ENCODE data around the gene NKX6-2.

Gene NKX6-2

GRCh38 chr10:132777441-132777840, 8.5 kb downstream of the NKX6-2 start:
- no peak for TF ChIP-seq EZH2phosphoT487 (IDR thresholded peaks at IDR 0.05; ENCODE audit: borderline replicate concordance, low read length)
- H3K4me2 ChIP-seq (ENCODE audit: low read length): no peak overlapping the region
- no peaks in the 10 kb centered on the region; the same call in 1 of the 2 replicates for H3F3A ChIP-seq (ENCODE audit: control insufficient read depth, insufficient read depth)
- no peaks in the 10 kb centered on the region for H3K79me2 ChIP-seq (ENCODE audit: control insufficient read depth, low read length)
- no peaks in the 10 kb centered on the region for H4K20me1 ChIP-seq (ENCODE audit: control insufficient read depth, insufficient read depth, low read depth, low read length)
- no peaks in the 10 kb centered on the region for H3K9me2 ChIP-seq (replicated peaks; ENCODE audit: control insufficient read depth, low read length)
- peaks cover 20% of the 10 kb centered on the region; the same call in 1 of the 2 replicates for H3K9me3 ChIP-seq (ENCODE audit: control insufficient read depth, insufficient read depth, low read length)
- H3K27ac ChIP-seq (ENCODE audit: low read depth, low read length): no peak overlapping the region
- H3K27me3 ChIP-seq (ENCODE audit: control insufficient read depth, low read length): no peaks in the 10 kb centered on the region
- H3K4me3 ChIP-seq (ENCODE audit: low read length): no peak overlapping the region
- H3K4me1 ChIP-seq (ENCODE audit: control insufficient read depth, low read length): no peaks in the 10 kb centered on the region
- no peaks in the 10 kb centered on the region for H3K36me3 ChIP-seq (ENCODE audit: control insufficient read depth, low read length)

DNA sequence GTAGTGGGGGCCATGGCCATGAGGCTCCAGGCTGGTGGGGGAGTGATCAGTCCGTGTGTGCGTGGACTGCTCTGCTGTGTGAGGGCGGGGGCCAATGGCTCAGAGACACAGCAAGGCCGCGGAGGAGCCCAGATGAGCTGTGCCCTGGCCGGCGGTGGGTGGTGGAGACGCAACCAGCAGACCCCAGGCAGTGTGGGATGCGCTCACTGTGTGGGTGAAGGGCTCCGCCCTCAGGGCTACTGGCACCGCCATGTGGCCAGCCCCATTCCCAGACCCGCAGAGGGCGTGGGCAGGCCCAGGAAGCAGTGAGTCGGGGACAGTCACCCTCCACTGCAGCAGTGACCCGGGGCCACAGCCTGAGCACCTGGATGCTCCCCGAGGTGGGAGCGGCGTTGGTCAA, 9.1 kb downstream of the NKX6-2 start:
- H4K20me1 ChIP-seq (ENCODE audit: control insufficient read depth, insufficient read depth, low read depth, low read length): no peaks in the 10 kb centered on the region
- no peaks in the 10 kb centered on the region; the same call in 1 of the 2 replicates for H3F3A ChIP-seq (ENCODE audit: control insufficient read depth, insufficient read depth)
- no peak overlapping the region for H3K27ac ChIP-seq (ENCODE audit: low read depth, low read length)
- no peaks in the 10 kb centered on the region for H3K27me3 ChIP-seq (ENCODE audit: control insufficient read depth, low read length)
- no peaks in the 10 kb centered on the region for H3K9me2 ChIP-seq (replicated peaks; ENCODE audit: control insufficient read depth, low read length)
- no peak overlapping the region for H3K4me3 ChIP-seq (ENCODE audit: low read length)
- TF ChIP-seq CTCF (IDR thresholded peaks at IDR 0.05; ENCODE audit: low read depth, low read length, poor library complexity, severe bottlenecking): no peak
- no peak for TF ChIP-seq EZH2phosphoT487 (IDR thresholded peaks at IDR 0.05; ENCODE audit: borderline replicate concordance, low read length)
- peaks cover 20% of the 10 kb centered on the region; the same call in 1 of the 2 replicates for H3K9me3 ChIP-seq (ENCODE audit: control insufficient read depth, insufficient read depth, low read length)
- H3K79me2 ChIP-seq (ENCODE audit: control insufficient read depth, low read length): no peaks in the 10 kb centered on the region
- no peaks in the 10 kb centered on the region for H3K36me3 ChIP-seq (ENCODE audit: control insufficient read depth, low read length)
- H3K4me1 ChIP-seq (ENCODE audit: control insufficient read depth, low read length): no peaks in the 10 kb centered on the region
- no peak overlapping the region for H3K4me2 ChIP-seq (ENCODE audit: low read length)

- Histone ChIP-seq H3K4me3 (ENCODE audit: low read length) (no peak overlapping the region), H3K27ac (ENCODE audit: low read depth, low read length) (no peak overlapping the region), H4K20me1 (ENCODE audit: control insufficient read depth, insufficient read depth, low read depth, low read length) (no peaks in the 10 kb centered on the region), H3K9me2 (replicated peaks; ENCODE audit: control insufficient read depth, low read length) (no peaks in the 10 kb centered on the region), H3K4me2 (ENCODE audit: low read length) (no peak overlapping the region), H3K79me2 (ENCODE audit: control insufficient read depth, low read length) (no peaks in the 10 kb centered on the region), H3K9me3 (ENCODE audit: control insufficient read depth, insufficient read depth, low read length) (peaks cover 23% of the 10 kb centered on the region), H3K27me3 (ENCODE audit: control insufficient read depth, low read length) (no peaks in the 10 kb centered on the region), H3K36me3 (ENCODE audit: control insufficient read depth, low read length) (no peaks in the 10 kb centered on the region), H3F3A (ENCODE audit: control insufficient read depth, insufficient read depth) (no peaks in the 10 kb centered on the region; the same call in 1 of the 2 replicates), H3K4me1 (ENCODE audit: control insufficient read depth, low read length) (no peaks in the 10 kb centered on the region)
- no peak for TF ChIP-seq CTCF (IDR thresholded peaks at IDR 0.05; ENCODE audit: low read depth, low read length, poor library complexity, severe bottlenecking)
Observed at GRCh38 chr10:132776186-132776585, 9.8 kb downstream of the NKX6-2 start.

DNA sequence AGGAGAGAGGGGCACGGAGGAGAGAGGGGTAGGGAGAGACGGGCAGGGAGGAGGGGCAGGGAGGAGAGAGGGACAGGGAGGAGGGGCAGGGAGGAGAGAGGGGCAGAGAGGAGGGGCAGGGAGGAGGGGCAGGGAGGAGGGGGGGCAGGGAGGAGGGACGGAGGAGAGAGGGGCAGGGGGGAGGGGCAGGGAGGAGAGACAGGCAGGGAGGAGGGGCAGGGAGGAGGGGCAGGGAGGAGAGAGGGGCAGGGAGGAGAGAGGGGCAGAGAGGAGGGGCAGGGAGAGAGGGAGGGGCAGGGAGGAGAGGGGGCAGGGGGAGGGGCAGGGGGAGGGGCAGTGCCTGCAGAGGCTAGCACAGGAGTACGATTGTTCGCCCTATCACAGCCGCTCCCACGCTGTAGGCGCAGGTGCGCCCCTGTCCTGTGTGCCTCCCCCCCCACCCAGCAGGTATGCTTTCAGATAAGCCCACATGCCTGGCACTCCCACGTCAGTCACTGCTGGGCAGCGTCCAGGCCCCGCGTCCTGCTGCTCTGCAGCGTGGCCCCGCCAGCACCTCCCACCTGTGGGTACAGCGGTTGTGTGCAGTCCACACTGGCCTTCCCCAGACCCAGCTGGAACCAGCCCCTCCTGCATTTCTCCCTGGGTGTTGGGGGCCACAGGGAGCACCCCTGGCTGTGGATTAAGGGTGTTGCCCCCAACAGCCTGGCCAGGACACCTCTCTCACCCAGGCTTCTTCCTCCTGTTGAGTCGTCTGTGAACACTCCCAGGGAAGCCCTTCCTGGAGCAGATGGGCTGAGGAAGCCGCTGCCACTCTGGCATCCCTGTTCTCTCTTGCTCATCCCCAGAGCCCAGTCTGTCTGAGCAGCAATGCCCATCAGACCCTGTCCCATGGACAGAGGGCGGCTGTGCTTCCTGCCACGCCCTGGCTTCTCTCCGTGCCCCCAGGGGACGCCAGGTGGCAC, 10.8 kb downstream of the NKX6-2 start:
- Histone ChIP-seq H3K4me3 (ENCODE audit: low read length) (no peak overlapping the region), H3K9me3 (ENCODE audit: control insufficient read depth, insufficient read depth, low read length) (peaks cover 31% of the 10 kb centered on the region), H3K79me2 (ENCODE audit: control insufficient read depth, low read length) (no peaks in the 10 kb centered on the region), H3K27ac (ENCODE audit: low read depth, low read length) (no peak overlapping the region), H3K9me2 (replicated peaks; ENCODE audit: control insufficient read depth, low read length) (no peaks in the 10 kb centered on the region), H3K27me3 (ENCODE audit: control insufficient read depth, low read length) (no peaks in the 10 kb centered on the region), H3K4me1 (ENCODE audit: control insufficient read depth, low read length) (no peaks in the 10 kb centered on the region), H4K20me1 (ENCODE audit: control insufficient read depth, insufficient read depth, low read depth, low read length) (no peaks in the 10 kb centered on the region), H3F3A (ENCODE audit: control insufficient read depth, insufficient read depth) (no peaks in the 10 kb centered on the region; the same call in 1 of the 2 replicates), H3K36me3 (ENCODE audit: control insufficient read depth, low read length) (no peaks in the 10 kb centered on the region), H3K4me2 (ENCODE audit: low read length) (no peak overlapping the region)
- TF ChIP-seq EZH2phosphoT487 (IDR thresholded peaks at IDR 0.05; ENCODE audit: borderline replicate concordance, low read length) (no peak), CTCF (IDR thresholded peaks at IDR 0.05; ENCODE audit: low read depth, low read length, poor library complexity, severe bottlenecking) (no peak)

Data from DOHH2 (cell line).